Measurements from ENCODE around the gene ZBED3. TPM values are rescaled to one million over a fixed set of nuclear protein-coding genes. Genes with fewer than 3 reads are reported as not detected.
"Not testable (repeated sequence)": the region's sequence is repeated elsewhere in the genome, so short reads cannot be mapped to it uniquely, and the experiment has no call there.

The ZBED3 gene
- total RNA-seq, 1 donor from 2014 or later = 13.4 TPM

DNA sequence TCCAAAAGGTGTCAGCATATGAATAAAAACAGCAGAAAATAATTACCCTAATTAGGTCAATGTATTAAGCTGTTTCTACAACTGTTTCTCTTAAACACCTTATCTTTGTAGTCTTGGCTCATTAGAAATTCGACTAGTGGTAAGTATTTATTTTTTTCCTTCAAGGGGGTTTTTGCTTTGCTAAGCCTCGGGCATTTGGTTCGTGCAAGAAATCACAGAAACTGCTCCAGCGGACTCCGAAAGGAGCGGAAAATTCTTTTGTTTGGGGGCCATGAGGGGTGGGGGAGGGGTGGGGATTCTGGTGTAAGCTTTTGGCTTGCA is 757 bp downstream of the ZBED3 start:
- no peaks in the 10 kb centered on the region for H3K27me3 ChIP-seq (ENCODE audit: low read depth)
- intact Hi-C loops (cut with DNase I) = no loop called here
- no peaks in the 10 kb centered on the region for H3K9me3 ChIP-seq
- peak overlapping the region; percentile 85 for H3K4me3 ChIP-seq
- H3K4me1 ChIP-seq = peaks cover 17% of the 10 kb centered on the region
- TF ChIP-seq, protein P1, sequence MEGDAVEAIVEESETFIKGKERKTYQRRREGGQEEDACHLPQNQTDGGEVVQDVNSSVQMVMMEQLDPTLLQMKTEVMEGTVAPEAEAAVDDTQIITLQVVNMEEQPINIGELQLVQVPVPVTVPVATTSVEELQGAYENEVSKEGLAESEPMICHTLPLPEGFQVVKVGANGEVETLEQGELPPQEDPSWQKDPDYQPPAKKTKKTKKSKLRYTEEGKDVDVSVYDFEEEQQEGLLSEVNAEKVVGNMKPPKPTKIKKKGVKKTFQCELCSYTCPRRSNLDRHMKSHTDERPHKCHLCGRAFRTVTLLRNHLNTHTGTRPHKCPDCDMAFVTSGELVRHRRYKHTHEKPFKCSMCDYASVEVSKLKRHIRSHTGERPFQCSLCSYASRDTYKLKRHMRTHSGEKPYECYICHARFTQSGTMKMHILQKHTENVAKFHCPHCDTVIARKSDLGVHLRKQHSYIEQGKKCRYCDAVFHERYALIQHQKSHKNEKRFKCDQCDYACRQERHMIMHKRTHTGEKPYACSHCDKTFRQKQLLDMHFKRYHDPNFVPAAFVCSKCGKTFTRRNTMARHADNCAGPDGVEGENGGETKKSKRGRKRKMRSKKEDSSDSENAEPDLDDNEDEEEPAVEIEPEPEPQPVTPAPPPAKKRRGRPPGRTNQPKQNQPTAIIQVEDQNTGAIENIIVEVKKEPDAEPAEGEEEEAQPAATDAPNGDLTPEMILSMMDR (IDR thresholded peaks at IDR 0.05) = no peak
- DNase-seq (no peak), ATAC-seq (no peak)
- no peaks in the 10 kb centered on the region for H3K36me3 ChIP-seq
- peak overlapping the region; percentile 94 for H3K27ac ChIP-seq

DNA sequence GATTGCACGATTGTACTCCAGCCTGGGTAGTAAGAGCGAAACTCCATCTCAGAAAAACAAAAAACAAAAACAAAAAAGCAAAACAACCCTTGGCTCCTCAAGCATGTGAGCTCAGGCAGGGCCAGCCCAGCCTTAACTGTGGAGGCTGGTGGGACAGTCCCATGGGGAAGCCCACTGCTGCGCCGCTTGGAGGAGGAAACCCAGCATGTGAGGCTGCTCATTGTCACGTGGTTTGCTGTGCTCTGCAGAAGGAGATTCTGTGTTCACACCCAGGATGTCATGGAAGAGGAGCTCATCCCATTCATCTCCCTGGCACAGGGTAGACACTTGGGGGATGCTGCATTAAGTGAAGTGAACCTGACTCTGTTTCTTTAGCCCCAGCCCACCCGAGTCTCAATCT is 4.0 kb downstream of the ZBED3 start:
- Histone ChIP-seq H3K27me3 (ENCODE audit: low read depth) (no peaks in the 10 kb centered on the region), H3K36me3 (no peaks in the 10 kb centered on the region), H3K4me3 (no peak overlapping the region), H3K9me3 (no peaks in the 10 kb centered on the region), H3K4me1 (peaks cover 17% of the 10 kb centered on the region), H3K27ac (no peak overlapping the region)
- intact Hi-C loops (cut with DNase I) = no loop called here
- no peak for DNase-seq
- TF ChIP-seq, protein P1 (IDR thresholded peaks at IDR 0.05) = no peak
- ATAC-seq = no peak

DNA sequence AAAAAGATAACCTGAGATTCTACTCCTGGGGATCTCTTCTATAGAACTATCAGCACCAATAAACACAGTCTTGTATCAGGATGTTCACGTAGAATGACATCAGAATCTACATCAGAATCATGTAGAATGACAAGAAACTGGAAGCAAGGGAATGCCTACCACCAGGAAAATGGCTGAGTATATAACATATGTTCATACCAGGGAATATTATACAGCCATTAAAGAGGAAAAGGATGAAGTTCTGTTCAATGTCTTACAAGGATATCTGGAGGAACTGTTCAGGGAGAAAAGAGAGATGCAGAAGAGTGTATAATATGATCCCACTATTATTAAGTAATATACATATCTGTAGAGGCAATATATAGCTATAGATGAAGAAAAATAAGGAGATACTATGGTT is 4.8 kb downstream of the ZBED3 start:
- peaks cover 13% of the 10 kb centered on the region for H3K4me1 ChIP-seq
- intact Hi-C loops (cut with DNase I) = no loop called here

DNA sequence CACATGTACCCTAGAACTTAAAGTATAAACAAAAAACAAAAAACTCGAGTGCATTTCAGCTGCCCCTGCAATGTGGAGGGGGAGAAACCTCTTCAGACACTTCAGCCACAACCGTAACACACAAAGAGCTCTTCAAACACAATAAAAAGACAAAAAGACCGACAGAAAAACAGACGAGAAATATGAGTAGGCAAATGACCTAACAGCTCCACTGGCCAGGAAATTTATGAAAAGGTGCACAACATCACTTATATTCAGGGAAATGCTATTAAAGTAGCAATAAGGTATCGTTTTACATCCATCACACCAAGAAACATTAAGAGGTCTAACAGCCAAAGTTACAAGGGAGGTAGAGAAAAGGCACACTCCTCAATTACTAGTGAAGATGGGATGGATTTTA is 6.2 kb downstream of the ZBED3 start:
- Histone ChIP-seq H3K36me3 (no peaks in the 10 kb centered on the region), H3K9me3 (no peaks in the 10 kb centered on the region), H3K27me3 (ENCODE audit: low read depth) (no peaks in the 10 kb centered on the region), H3K4me1 (peaks cover 9% of the 10 kb centered on the region), H3K27ac (no peak overlapping the region), H3K4me3 (no peak overlapping the region)
- ATAC-seq (no peak), DNase-seq (no peak)
- TF ChIP-seq, protein P1 (IDR thresholded peaks at IDR 0.05) = no peak
- intact Hi-C loops (cut with DNase I) = no loop called here

More for the DNA sequence above, 4.8 kb downstream of the ZBED3 start:
- H3K4me3 ChIP-seq = no peak overlapping the region
- TF ChIP-seq, protein P1 (IDR thresholded peaks at IDR 0.05) = no peak
- H3K27me3 ChIP-seq (ENCODE audit: low read depth) = no peaks in the 10 kb centered on the region
- ATAC-seq = no peak
- H3K9me3 ChIP-seq = no peaks in the 10 kb centered on the region
- no peak overlapping the region for H3K27ac ChIP-seq
- H3K36me3 ChIP-seq = no peaks in the 10 kb centered on the region
- no peak for DNase-seq

DNA sequence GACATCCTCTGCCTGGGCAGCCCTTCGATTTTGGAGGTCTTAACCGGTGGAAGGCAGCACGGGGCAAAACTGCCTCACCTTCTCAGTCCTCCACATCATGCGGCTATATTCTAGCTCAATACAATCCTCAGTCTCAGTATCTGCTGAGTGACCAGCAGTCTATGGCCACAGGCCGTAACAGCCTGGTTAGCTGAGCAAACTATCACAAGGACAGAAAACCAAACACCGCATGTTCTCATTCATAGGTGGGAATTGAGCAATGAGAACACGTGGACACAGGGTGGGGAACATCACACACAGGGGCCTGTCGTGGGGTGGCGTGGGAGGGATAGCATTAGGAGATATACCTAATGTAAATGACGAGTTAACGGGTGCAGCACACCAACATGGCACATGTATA is 6.6 kb downstream of the ZBED3 start:
- ATAC-seq; H3K27me3 ChIP-seq (ENCODE audit: low read depth); H3K4me3 ChIP-seq; H3K4me1 ChIP-seq; H3K9me3 ChIP-seq; H3K36me3 ChIP-seq; H3K27ac ChIP-seq; intact Hi-C loops (cut with DNase I); DNase-seq: not testable (repeated sequence)

DNA sequence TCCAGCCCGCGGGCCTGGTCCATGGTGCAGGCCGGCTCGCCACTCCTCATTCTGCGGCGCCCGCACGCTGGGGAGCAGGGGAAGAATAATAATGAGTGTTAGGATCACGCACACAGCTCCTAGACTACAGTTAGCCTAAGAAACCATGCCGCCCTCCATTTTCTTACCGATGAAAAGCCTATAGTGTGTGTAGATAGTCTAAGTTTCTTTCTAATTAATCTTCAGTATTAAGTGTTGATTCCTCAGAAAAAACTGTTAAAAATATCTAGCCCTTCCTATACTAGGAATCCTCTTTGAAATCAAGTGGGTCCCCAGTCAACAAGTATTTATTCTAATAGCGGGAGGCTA is 9.3 kb downstream of the ZBED3 start:
- H3K9me3 ChIP-seq = no peaks in the 10 kb centered on the region
- peak overlapping the region; percentile 46 for H3K4me3 ChIP-seq
- no peak overlapping the region for H3K27ac ChIP-seq
- intact Hi-C loops (cut with DNase I) = no loop called here
- no peaks in the 10 kb centered on the region for H3K36me3 ChIP-seq
- TF ChIP-seq, protein P1 (IDR thresholded peaks at IDR 0.05) = no peak
- ATAC-seq (no peak), DNase-seq (no peak)
- H3K4me1 ChIP-seq = peaks cover 5% of the 10 kb centered on the region
- no peaks in the 10 kb centered on the region for H3K27me3 ChIP-seq (ENCODE audit: low read depth)

Data from lower lobe of right lung (tissue), 2 donors.